NCI-H2029 (cell line): ENCODE data around the gene C16orf74.

Experiments used
- DNase-seq: peaks from one replicate; lab custom pipeline; 2025; lab: John Stamatoyannopoulos, UW

Gene C16orf74

GRCh38 chr16:85717393-85718152 is 33.3 kb downstream of the C16orf74 start:
- DNase-seq: peak; percentile 46

GRCh38 chr16:85716680-85717038 is 34.2 kb downstream of the C16orf74 start:
- DNase-seq: no peak

- DNase-seq: no peak
Measured at GRCh38 chr16:85716022-85716679, 34.7 kb downstream of the C16orf74 start.

GRCh38 chr16:85715169-85716021 is 35.5 kb downstream of the C16orf74 start:
- peak; percentile 45 for DNase-seq

- peak; percentile 35 for DNase-seq
Measured at GRCh38 chr16:85712801-85713200, 38.1 kb downstream of the C16orf74 start.

- DNase-seq: no peak
Measured at GRCh38 chr16:85711982-85712587, 38.8 kb downstream of the C16orf74 start.

- DNase-seq: no peak
Measured at GRCh38 chr16:85710732-85711131, 40.2 kb downstream of the C16orf74 start.

GRCh38 chr16:85709766-85710585 is 40.9 kb downstream of the C16orf74 start:
- no peak for DNase-seq

- DNase-seq: no peak
Measured at GRCh38 chr16:85708338-85708737, 42.6 kb downstream of the C16orf74 start.

GRCh38 chr16:85707528-85708095 is 43.3 kb downstream of the C16orf74 start:
- DNase-seq: peak; percentile 22

GRCh38 chr16:85706449-85707034 is 44.4 kb downstream of the C16orf74 start:
- DNase-seq: no peak

- DNase-seq: no peak
Measured at GRCh38 chr16:85704900-85705846, 45.7 kb downstream of the C16orf74 start.

- DNase-seq: no peak
Measured at GRCh38 chr16:85704011-85704410, 46.9 kb downstream of the C16orf74 start.

GRCh38 chr16:85699628-85700027 is 51.3 kb downstream of the C16orf74 start:
- no peak for DNase-seq

GRCh38 chr16:85698935-85699558 is 51.8 kb downstream of the C16orf74 start:
- no peak for DNase-seq

GRCh38 chr16:85698459-85698891 is 52.4 kb downstream of the C16orf74 start:
- no peak for DNase-seq

GRCh38 chr16:85697431-85697830 is 53.5 kb downstream of the C16orf74 start:
- peak; percentile 26 for DNase-seq

GRCh38 chr16:85696781-85697180 is 54.1 kb downstream of the C16orf74 start:
- DNase-seq: no peak
